ENCODE data around the gene AGPAT2. TPM values are rescaled to one million over a fixed set of nuclear protein-coding genes. Genes with fewer than 3 reads are reported as not detected.
"Not testable (repeated sequence)": the region's sequence is repeated elsewhere in the genome, so short reads cannot be mapped to it uniquely, and the experiment has no call there.

Gene AGPAT2
- polyA plus RNA-seq, 2 donors, result 90.7 to 100 TPM

DNA sequence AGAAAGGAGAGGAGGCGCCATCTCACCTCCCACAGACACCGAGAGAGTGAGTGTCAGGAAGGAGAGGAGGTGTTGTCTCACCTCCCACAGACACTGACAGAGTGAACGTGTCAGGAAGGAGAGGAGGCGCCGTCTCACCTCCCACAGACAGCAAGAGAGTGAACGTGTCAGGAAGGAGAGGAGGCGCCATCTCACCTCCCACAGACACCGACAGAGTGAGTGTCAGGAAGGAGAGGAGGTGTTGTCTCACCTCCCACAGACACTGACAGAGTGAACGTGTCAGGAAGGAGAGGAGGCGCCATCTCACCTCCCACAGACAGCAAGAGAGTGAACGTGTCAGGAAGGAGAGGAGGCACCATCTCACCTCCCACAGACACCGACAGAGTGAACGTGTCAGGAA, 55.2 kb downstream of the AGPAT2 start:
- H3K4me1 ChIP-seq (ENCODE audit: control insufficient read depth in 2 of 2, insufficient read depth in 2 of 2, low read length in 1 of 2), result peaks cover 0 to 14% of the 10 kb centered on the region in 2 donors
- not testable (repeated sequence) for H3K27me3 ChIP-seq (ENCODE audit: control insufficient read depth in 1 of 2, insufficient read depth in 2 of 2, low read length in 2 of 2); H3K27ac ChIP-seq (ENCODE audit: low read depth in 2 of 2, low read length in 1 of 2); H3K4me3 ChIP-seq (ENCODE audit: low read depth in 1 of 2, low read length in 2 of 2); H3K9me3 ChIP-seq (ENCODE audit: control insufficient read depth in 2 of 2, insufficient read depth in 1 of 2, low read depth in 1 of 2, low read length in 1 of 2); H3K36me3 ChIP-seq (ENCODE audit: control insufficient read depth in 2 of 2, insufficient read depth in 2 of 2, low read length in 1 of 2)
- 45 to 53% methylated on average over 6 to 11 of the region's 13 CpGs for WGBS, 2 donors

GRCh38 chr9:136631038-136632000, 55.9 kb downstream of the AGPAT2 start:
- H3K9me3 ChIP-seq (ENCODE audit: control insufficient read depth in 2 of 2, insufficient read depth in 1 of 2, low read depth in 1 of 2, low read length in 1 of 2), result no peaks in the 10 kb centered on the region
- WGBS, 2 donors, result 47 to 49% methylated on average over 31 of the region's 31 CpGs
- H3K27me3 ChIP-seq (ENCODE audit: control insufficient read depth in 1 of 2, insufficient read depth in 2 of 2, low read length in 2 of 2), result no peaks in the 10 kb centered on the region
- peaks cover 0 to 17% of the 10 kb centered on the region in 2 donors for H3K4me1 ChIP-seq (ENCODE audit: control insufficient read depth in 2 of 2, insufficient read depth in 2 of 2, low read length in 1 of 2)
- no peak overlapping the region for H3K4me3 ChIP-seq (ENCODE audit: low read depth in 1 of 2, low read length in 2 of 2)
- no peak overlapping the region for H3K27ac ChIP-seq (ENCODE audit: low read depth in 2 of 2, low read length in 1 of 2)
- H3K36me3 ChIP-seq (ENCODE audit: control insufficient read depth in 2 of 2, insufficient read depth in 2 of 2, low read length in 1 of 2), result no peaks in the 10 kb centered on the region

- H3K9me3 ChIP-seq (ENCODE audit: control insufficient read depth in 2 of 2, insufficient read depth in 1 of 2, low read depth in 1 of 2, low read length in 1 of 2), result no peaks in the 10 kb centered on the region
- peaks cover 3 to 20% of the 10 kb centered on the region in 2 donors for H3K4me1 ChIP-seq (ENCODE audit: control insufficient read depth in 2 of 2, insufficient read depth in 2 of 2, low read length in 1 of 2)
- H3K36me3 ChIP-seq (ENCODE audit: control insufficient read depth in 2 of 2, insufficient read depth in 2 of 2, low read length in 1 of 2), result no peaks in the 10 kb centered on the region
- no peaks in the 10 kb centered on the region for H3K27me3 ChIP-seq (ENCODE audit: control insufficient read depth in 1 of 2, insufficient read depth in 2 of 2, low read length in 2 of 2)
- no peak overlapping the region for H3K4me3 ChIP-seq (ENCODE audit: low read depth in 1 of 2, low read length in 2 of 2)
- H3K27ac ChIP-seq (ENCODE audit: low read depth in 2 of 2, low read length in 1 of 2), result no peak overlapping the region
- WGBS, 2 donors, result 53 to 61% methylated on average over 12 of the region's 12 CpGs
Measured at GRCh38 chr9:136630662-136630992, 56.6 kb downstream of the AGPAT2 start.

DNA sequence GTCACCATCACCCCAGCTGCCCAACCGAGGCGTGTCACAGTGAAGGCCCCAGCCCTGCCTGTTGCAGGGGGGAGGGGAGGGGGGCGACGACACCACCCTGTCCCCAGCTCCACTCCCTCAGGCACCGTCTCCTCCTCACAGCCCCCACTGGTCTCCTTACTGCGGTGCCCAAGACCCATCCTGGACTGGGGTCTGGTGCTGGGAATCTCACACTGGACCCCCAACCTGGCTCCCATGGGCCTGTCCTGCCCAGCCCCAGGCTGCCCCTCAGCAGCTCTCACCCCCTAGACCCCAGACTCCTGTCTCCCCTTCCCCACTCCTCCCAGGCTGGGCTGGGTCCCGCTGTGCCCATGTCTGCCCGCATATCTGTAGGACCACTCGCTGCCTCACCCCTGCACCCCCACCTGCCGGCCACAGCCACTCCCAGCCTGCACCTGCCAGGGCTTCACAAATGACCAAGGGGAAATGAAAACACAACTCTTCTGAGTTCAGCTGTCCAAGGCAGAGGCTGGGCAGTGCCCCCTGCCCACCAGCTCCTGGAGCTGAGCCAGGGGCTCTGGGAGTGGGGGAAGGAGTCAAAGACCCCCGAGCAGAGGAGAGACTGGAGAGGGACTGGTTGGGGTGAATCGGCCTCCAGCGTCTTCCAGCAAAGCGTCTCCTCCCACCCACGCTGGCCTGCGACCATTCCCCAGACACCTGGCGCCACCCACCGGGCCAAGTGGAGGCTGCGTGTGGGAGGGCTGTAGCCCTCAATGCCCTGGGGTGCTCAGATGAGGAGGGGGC, 57.2 kb downstream of the AGPAT2 start:
- Histone ChIP-seq H3K9me3 (ENCODE audit: control insufficient read depth in 2 of 2, insufficient read depth in 1 of 2, low read depth in 1 of 2, low read length in 1 of 2) (no peaks in the 10 kb centered on the region), H3K36me3 (ENCODE audit: control insufficient read depth in 2 of 2, insufficient read depth in 2 of 2, low read length in 1 of 2) (no peaks in the 10 kb centered on the region), H3K27me3 (ENCODE audit: control insufficient read depth in 1 of 2, insufficient read depth in 2 of 2, low read length in 2 of 2) (no peaks in the 10 kb centered on the region), H3K27ac (ENCODE audit: low read depth in 2 of 2, low read length in 1 of 2) (no peak overlapping the region), H3K4me3 (ENCODE audit: low read depth in 1 of 2, low read length in 2 of 2) (no peak overlapping the region), H3K4me1 (ENCODE audit: control insufficient read depth in 2 of 2, insufficient read depth in 2 of 2, low read length in 1 of 2) (peaks cover 3 to 22% of the 10 kb centered on the region in 2 donors)
- 34% methylated on average over 19 of the region's 19 CpGs for WGBS, 2 donors

- peaks cover 3 to 26% of the 10 kb centered on the region in 2 donors for H3K4me1 ChIP-seq (ENCODE audit: control insufficient read depth in 2 of 2, insufficient read depth in 2 of 2, low read length in 1 of 2)
- 69 to 73% methylated on average over 22 of the region's 22 CpGs for WGBS, 2 donors
Measured at GRCh38 chr9:136629001-136629878, 58.0 kb downstream of the AGPAT2 start.

DNA sequence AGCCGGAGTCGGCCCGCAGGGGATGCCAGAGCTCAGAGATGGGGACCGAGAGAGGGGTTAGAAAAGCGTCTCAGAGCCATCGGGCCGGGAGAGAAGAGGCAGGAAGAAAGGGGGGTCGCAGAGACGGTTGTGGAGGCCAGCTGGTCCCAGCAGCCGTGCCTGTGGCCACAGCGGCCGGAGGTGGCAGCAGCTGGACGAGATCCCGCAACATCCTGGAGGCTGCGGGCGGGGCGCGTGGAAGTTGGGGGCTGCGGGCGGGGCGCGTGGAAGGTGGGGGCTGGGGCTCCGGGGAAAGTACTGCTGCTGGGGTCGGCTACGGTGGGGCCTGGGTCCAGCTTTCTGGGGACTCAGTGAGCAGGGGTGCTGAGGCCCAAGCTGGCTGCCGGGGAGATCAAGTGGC, 59.0 kb downstream of the AGPAT2 start:
- no peaks in the 10 kb centered on the region for H3K27me3 ChIP-seq (ENCODE audit: control insufficient read depth in 1 of 2, insufficient read depth in 2 of 2, low read length in 2 of 2)
- H3K4me3 ChIP-seq (ENCODE audit: low read depth in 1 of 2, low read length in 2 of 2), result no peak overlapping the region
- H3K9me3 ChIP-seq (ENCODE audit: control insufficient read depth in 2 of 2, insufficient read depth in 1 of 2, low read depth in 1 of 2, low read length in 1 of 2), result no peaks in the 10 kb centered on the region
- H3K27ac ChIP-seq (ENCODE audit: low read depth in 2 of 2, low read length in 1 of 2), result no peak overlapping the region
- no peaks in the 10 kb centered on the region for H3K36me3 ChIP-seq (ENCODE audit: control insufficient read depth in 2 of 2, insufficient read depth in 2 of 2, low read length in 1 of 2)
- WGBS, 2 donors, result 60 to 67% methylated on average over 26 of the region's 26 CpGs
- peaks cover 8 to 34% of the 10 kb centered on the region in 2 donors for H3K4me1 ChIP-seq (ENCODE audit: control insufficient read depth in 2 of 2, insufficient read depth in 2 of 2, low read length in 1 of 2)

More at GRCh38 chr9:136629001-136629878, 58.0 kb downstream of the AGPAT2 start:
- Histone ChIP-seq H3K27me3 (ENCODE audit: control insufficient read depth in 1 of 2, insufficient read depth in 2 of 2, low read length in 2 of 2) (no peaks in the 10 kb centered on the region), H3K9me3 (ENCODE audit: control insufficient read depth in 2 of 2, insufficient read depth in 1 of 2, low read depth in 1 of 2, low read length in 1 of 2) (no peaks in the 10 kb centered on the region), H3K36me3 (ENCODE audit: control insufficient read depth in 2 of 2, insufficient read depth in 2 of 2, low read length in 1 of 2) (no peaks in the 10 kb centered on the region), H3K27ac (ENCODE audit: low read depth in 2 of 2, low read length in 1 of 2) (no peak overlapping the region), H3K4me3 (ENCODE audit: low read depth in 1 of 2, low read length in 2 of 2) (no peak overlapping the region)

DNA sequence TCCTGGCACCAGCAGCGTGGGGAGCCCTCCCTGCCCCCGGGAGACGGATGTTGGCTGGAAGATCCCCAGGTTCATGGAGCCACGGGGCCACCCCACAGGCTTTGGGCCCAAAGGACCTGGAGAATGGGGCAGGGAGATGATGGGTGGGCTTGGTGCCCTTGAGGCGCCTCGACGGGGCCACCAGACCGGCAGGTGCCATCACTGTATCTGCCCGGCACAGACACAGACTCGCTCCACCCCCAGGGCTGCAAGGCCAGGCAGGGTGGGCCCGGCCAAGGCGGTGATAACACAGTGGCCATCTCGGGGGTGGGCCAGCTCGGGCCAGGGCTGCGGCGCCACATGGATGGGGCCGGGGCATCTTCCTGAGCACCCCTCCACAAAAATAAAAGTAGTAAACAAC, 59.6 kb downstream of the AGPAT2 start:
- H3K27ac ChIP-seq (ENCODE audit: low read depth in 2 of 2, low read length in 1 of 2), result no peak overlapping the region
- H3K36me3 ChIP-seq (ENCODE audit: control insufficient read depth in 2 of 2, insufficient read depth in 2 of 2, low read length in 1 of 2), result no peaks in the 10 kb centered on the region
- H3K4me1 ChIP-seq (ENCODE audit: control insufficient read depth in 2 of 2, insufficient read depth in 2 of 2, low read length in 1 of 2), result peaks cover 8 to 40% of the 10 kb centered on the region in 2 donors
- no peaks in the 10 kb centered on the region for H3K9me3 ChIP-seq (ENCODE audit: control insufficient read depth in 2 of 2, insufficient read depth in 1 of 2, low read depth in 1 of 2, low read length in 1 of 2)
- no peaks in the 10 kb centered on the region for H3K27me3 ChIP-seq (ENCODE audit: control insufficient read depth in 1 of 2, insufficient read depth in 2 of 2, low read length in 2 of 2)
- H3K4me3 ChIP-seq (ENCODE audit: low read depth in 1 of 2, low read length in 2 of 2), result no peak overlapping the region
- 68 to 70% methylated on average over 17 of the region's 17 CpGs for WGBS, 2 donors

DNA sequence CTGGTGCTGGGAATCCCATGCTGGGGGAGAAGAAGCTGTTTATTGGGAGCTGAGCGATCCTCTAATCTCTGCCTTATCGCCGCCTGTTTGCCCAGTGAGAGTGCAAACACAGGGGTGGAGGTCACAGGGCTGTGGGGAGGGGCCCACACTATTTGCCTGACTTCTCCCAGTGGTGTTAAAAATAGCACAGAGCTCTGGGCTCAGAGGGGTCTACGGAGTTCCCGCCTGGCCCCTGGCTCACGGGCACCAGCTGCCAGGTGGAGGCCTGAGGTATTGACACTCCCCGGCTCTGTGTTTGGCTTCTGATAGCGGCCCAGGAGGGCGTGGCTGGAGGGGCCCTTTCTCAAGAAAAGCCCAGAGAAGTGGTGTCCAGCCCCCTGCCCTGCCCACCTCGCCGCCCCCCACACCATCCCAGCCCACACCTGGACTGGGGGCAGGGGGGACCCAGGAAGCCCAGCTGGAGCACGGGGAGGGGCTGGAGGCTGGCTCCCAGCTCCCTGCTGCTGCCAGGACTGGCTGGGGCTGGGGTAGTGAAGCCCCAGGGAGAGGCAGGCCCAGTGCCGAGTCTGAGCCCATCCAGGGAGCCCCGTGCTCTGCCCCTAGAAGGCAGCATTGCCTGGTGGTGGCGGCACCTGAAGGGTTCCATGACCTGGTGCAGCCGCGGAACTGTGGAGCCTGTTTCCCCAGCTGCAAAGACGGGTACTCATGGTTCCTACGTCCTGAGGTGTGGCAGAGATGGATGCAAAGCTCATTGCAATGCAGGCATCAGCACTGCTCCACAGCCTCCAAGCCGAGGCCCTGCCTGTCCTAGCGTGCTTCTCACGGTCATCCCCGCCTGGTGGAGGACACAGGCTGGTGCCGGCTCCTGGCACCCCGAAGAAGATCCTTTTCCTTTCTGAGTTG, 60.3 kb downstream of the AGPAT2 start:
- no peak overlapping the region for H3K4me3 ChIP-seq (ENCODE audit: low read depth in 1 of 2, low read length in 2 of 2)
- H3K27me3 ChIP-seq (ENCODE audit: control insufficient read depth in 1 of 2, insufficient read depth in 2 of 2, low read length in 2 of 2), result no peaks in the 10 kb centered on the region
- H3K4me1 ChIP-seq (ENCODE audit: control insufficient read depth in 2 of 2, insufficient read depth in 2 of 2, low read length in 1 of 2), result peaks cover 11 to 46% of the 10 kb centered on the region in 2 donors
- H3K36me3 ChIP-seq (ENCODE audit: control insufficient read depth in 2 of 2, insufficient read depth in 2 of 2, low read length in 1 of 2), result no peaks in the 10 kb centered on the region
- peak overlapping the region; percentile 26 for H3K27ac ChIP-seq (ENCODE audit: low read depth in 2 of 2, low read length in 1 of 2)
- no peaks in the 10 kb centered on the region for H3K9me3 ChIP-seq (ENCODE audit: control insufficient read depth in 2 of 2, insufficient read depth in 1 of 2, low read depth in 1 of 2, low read length in 1 of 2)
- WGBS, 2 donors, result 42 to 49% methylated on average over 25 of the region's 25 CpGs
